ENCODE results near the gene TNFAIP8. TPM values are rescaled to one million over a fixed set of nuclear protein-coding genes. Genes with fewer than 3 reads are reported as not detected.

Gene TNFAIP8
- total RNA-seq, 8 experiments from 2014 or later: 0.71 to 14.4 (median 1.4) TPM

DNA sequence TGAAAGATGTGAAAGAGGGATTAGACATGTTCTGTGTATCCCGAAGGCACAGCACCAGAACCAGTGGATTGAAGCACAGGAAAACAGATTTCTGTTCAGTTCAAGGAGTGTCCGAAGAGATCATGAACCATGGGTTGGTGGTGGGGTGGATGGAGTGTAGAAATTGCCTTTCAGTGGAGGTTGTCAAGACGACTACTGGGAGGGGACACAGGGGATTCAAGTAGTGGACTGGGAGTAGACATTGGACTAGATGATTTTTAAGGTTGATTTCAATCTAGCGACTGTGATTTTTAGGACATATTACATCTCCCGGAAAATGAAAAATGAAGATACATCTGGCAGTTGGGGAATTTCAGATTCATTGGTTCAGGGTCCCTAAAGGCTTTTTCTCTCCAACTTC lies 35.9 kb upstream of the TNFAIP8 start:
- no peak overlapping the region for H3K27ac ChIP-seq
- H3K4me3 ChIP-seq: no peak overlapping the region
- ATAC-seq (replicated peaks in 6 of 8): no peak
- H3K4me1 ChIP-seq (replicated peaks in 1 of 2): no peaks in the 10 kb centered on the region
- in situ Hi-C loops (cut with MboI; ENCODE audit: low pct_unique_long_range_greater_than_20kb in 2 of 9, low sequenced_read_pairs in 9 of 9, unreplicated experiment in 9 of 9): no loop called here
- WGBS, 10 experiments: 83 to 100% (median 90%) methylated on average over 2 to 4 of the region's 5 CpGs; no CpG with 5 or more reads in 1 of the 10 experiments

DNA sequence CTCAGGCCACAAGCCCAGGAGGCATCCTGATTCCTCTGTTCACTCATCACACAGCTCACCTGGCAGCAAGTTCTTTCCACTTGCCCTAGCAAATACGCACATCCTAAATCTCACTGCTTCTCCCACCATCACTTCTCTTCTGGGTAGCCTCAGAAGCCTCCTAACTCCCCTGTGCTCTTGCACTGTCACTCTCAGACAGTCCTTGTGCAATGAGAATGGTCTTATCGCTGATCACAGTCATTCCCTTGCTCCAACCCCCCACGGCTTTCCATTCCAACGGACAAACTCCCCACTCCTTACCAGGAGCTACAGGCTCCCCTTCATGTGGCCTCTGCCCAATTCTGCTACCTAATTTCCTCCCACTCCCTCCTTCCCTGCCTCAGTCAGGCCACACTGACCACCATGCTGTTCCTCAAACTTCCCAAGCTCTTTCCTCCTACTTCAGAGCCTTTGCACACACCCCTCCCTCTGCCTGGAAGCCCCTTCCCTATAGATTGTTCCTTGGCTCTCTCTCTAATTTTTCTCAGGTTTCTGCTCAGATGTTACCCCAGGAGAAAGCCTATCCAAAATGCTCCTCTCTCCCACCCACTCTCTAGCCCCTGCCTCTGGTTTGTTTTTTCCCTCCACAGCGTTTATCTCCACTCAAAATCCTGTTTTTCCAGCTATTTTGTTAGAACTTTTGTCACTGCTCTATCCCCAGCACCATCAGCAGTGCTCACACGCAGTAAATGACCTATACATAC lies 34.1 kb upstream of the TNFAIP8 start:
- ATAC-seq (replicated peaks in 6 of 8): no peak
- in situ Hi-C loops (cut with MboI; ENCODE audit: low pct_unique_long_range_greater_than_20kb in 2 of 9, low sequenced_read_pairs in 9 of 9, unreplicated experiment in 9 of 9): no loop called here
- WGBS, 10 experiments: 60 to 100% (median 90%) methylated on average over 1 to 6 of the region's 6 CpGs; no CpG with 5 or more reads in 3 of the 10 experiments

DNA sequence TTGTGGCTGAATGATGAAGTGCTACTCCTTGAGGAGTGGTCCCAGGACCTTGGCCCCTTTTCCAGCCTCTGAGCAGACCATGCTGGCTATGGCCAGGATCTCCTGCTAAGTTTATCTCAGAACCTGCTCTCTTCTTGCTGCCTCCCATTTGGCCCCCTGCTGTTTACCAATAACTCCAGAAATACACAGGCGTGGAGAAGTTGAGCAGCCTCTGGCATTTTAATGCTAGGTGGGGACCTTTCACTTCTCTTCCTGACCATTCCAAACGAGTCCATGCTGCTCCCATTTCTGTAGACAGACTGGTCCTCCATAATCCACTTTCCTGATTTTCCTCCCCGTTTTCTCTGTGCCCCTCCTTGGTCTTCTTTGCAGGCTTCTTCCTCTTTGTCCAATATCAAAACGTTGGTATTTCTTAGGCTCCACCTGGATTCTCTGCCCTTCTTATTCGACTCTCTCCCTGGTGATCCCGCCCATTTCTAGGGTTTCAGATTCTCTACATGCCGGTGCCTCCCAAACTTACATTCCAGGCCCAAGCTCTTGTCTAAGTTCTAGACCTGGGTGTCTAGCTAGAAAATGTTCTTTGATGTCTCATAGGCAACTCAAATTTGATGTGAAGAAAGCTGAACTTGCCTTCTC lies 33.4 kb upstream of the TNFAIP8 start:
- peak in 1 of 8 experiments; percentile 25 for ATAC-seq (replicated peaks in 6 of 8)
- in situ Hi-C loops (cut with MboI; ENCODE audit: low pct_unique_long_range_greater_than_20kb in 2 of 9, low sequenced_read_pairs in 9 of 9, unreplicated experiment in 9 of 9): no loop called here
- Histone ChIP-seq H3K27ac (no peak overlapping the region), H3K4me1 (replicated peaks in 1 of 2) (no peaks in the 10 kb centered on the region), H3K4me3 (no peak overlapping the region)
- 41 to 100% (median 81%) methylated on average over 2 to 6 of the region's 7 CpGs; no CpG with 5 or more reads in 1 of the 10 experiments for WGBS, 10 experiments

More for the DNA sequence above, 34.1 kb upstream of the TNFAIP8 start:
- Histone ChIP-seq H3K4me3 (no peak overlapping the region), H3K27ac (no peak overlapping the region), H3K4me1 (replicated peaks in 1 of 2) (no peaks in the 10 kb centered on the region)

DNA sequence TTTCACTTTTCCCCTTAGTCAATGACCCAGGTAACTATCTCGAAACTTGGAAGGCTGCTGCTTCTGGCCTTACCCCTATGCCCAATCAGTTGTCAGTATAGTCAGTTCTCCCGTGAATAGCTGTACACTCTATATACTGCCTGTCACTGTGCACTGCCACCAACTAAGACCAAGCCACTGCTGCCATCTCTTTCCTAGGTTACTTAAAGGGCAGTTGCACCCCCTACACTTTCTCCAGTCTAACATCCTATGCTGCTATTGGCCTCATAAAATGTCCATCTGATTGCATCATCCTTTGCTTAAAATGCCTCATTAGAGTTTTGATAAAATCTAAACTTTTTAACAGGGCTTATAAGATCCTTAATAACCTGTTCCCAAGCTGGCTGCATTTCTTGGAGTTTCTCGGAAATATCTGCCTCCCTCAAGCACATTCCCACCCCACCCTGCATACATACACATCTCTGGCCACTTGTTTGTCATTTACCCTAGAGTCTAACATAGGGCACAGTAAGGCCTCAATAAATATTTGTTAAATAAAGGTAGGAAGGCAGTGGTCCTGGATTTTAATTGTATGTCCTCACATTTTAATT lies 32.8 kb upstream of the TNFAIP8 start:
- Histone ChIP-seq H3K4me1 (replicated peaks in 1 of 2) (no peaks in the 10 kb centered on the region), H3K27ac (no peak overlapping the region), H3K4me3 (no peak overlapping the region)
- 0 to 100% (median 81%) methylated on average over 1 to 3 of the region's 3 CpGs; no CpG with 5 or more reads in 1 of the 10 experiments for WGBS, 10 experiments
- in situ Hi-C loops (cut with MboI; ENCODE audit: low pct_unique_long_range_greater_than_20kb in 2 of 9, low sequenced_read_pairs in 9 of 9, unreplicated experiment in 9 of 9): no loop called here
- ATAC-seq (replicated peaks in 6 of 8): peak in 3 of 8 experiments; percentile 14 to 78 (median 50)

DNA sequence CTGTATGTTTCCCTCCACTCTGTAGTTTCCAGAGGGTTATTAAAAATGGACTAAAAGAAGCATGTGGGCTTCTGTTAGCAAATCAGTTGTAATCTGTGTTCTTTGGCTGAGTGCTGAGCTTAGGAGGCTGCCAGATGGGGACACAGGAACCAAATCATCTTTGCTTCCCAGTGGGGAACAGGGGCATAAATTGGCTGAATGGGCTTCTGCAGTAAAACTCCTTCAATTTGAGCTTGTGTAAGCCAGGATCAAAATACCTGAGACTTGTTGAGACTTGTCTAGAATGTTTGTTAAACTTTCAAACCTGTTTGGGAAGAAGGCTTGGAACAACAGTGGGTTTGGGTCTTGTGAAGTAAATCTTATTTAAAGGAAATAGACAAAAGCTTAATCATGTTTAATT lies 32.2 kb upstream of the TNFAIP8 start:
- Histone ChIP-seq H3K4me3 (no peak overlapping the region), H3K4me1 (replicated peaks in 1 of 2) (peaks cover 0 to under 1% of the 10 kb centered on the region in 2 donors), H3K27ac (no peak overlapping the region)
- ATAC-seq (replicated peaks in 6 of 8): peak in 2 of 8 experiments; percentile 26 to 33
- in situ Hi-C loops (cut with MboI; ENCODE audit: low pct_unique_long_range_greater_than_20kb in 2 of 9, low sequenced_read_pairs in 9 of 9, unreplicated experiment in 9 of 9): no loop called here

DNA sequence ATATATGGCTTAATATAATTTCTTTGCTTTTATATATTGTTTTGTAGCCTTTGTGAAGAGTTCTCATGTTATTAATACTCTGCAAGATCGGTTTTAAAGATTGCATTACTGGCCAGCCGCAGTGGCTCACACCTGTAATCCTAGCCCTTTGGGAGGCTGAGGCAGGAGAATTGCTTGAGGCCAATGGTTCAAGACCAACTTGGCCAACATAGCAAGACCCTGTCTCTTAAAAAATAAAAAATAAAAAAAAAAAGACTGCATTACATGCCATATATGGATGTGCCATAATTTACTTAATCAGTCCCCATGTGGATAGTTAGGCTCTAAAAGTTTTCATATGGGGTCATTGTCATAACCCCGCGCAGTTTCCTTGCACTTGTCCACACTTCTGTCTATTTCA lies 31.0 kb upstream of the TNFAIP8 start:
- in situ Hi-C loops (cut with MboI; ENCODE audit: low pct_unique_long_range_greater_than_20kb in 2 of 9, low sequenced_read_pairs in 9 of 9, unreplicated experiment in 9 of 9): no loop called here
- 90 to 100% (median 100%) methylated on average over 1 to 4 of the region's 4 CpGs; no CpG with 5 or more reads in 1 of the 10 experiments for WGBS, 10 experiments
- Histone ChIP-seq H3K4me1 (replicated peaks in 1 of 2) (peaks cover 0 to 7% of the 10 kb centered on the region in 2 donors), H3K4me3 (no peak overlapping the region), H3K27ac (no peak overlapping the region)
- ATAC-seq (replicated peaks in 6 of 8): no peak

DNA sequence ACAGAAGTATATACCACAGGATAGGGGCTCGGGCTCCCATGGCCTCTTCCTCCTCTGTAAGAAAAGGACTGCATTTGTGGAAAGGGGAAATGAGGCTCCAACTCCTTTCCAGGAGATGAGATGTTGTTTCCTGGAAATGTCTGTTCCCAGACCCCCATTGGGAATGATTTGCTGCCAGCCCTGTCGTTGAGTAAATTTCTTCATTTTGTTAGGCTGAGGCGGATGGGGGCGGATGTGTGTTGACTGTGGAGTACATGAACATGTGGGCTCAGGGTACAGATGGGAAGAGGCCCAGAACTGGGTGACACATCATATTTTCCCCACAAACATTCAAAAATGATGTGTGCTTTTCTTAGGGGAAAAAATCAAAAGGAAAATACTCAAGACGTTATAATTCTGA lies 28.8 kb upstream of the TNFAIP8 start:
- H3K27ac ChIP-seq: no peak overlapping the region
- in situ Hi-C loops (cut with MboI; ENCODE audit: low pct_unique_long_range_greater_than_20kb in 2 of 9, low sequenced_read_pairs in 9 of 9, unreplicated experiment in 9 of 9): no loop called here
- 10 to 83% (median 58%) methylated on average over 1 to 4 of the region's 5 CpGs; no CpG with 5 or more reads in 2 of the 10 experiments for WGBS, 10 experiments
- no peak overlapping the region for H3K4me3 ChIP-seq
- peaks cover 0 to 7% of the 10 kb centered on the region in 2 donors for H3K4me1 ChIP-seq (replicated peaks in 1 of 2)
- no peak for ATAC-seq (replicated peaks in 6 of 8)

DNA sequence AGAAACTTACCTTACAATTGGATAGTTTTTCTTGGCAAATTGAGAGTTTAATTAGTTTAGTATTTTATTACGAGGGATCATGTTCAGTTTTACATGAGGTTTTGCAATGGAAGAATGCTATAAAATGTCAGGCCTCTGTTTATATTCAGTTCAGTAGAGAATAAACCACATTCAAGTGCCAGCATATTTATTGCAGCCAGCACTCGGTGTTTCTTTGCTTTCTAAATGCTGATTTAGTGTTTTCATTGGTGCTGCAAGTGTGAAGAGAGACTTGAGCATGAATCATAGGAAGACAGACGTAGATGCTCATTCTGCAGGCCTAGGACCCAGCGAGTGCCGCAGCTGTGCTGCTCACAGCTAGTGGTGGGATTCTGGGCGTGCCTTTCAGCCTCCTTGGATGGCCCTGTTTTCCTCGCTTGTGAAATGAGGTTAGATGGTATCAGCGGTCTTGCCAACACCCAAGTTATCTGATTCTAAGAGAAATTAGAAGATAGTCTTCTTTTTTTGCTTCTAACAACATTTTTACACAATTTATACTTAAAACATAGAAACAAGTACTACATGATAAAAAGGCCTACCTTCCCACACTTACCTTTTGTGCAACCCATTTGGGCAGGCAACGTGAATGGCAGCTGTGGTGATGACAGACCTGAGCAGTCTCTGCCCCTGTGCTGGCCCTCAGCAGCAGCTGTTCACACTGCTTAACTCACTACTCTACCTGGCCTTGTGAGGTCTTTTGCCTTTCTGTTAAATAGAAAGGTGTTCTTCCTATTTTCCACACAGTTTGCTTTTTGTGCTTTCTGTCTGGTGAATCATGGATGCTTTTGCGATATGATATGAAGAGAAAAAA lies 26.8 kb upstream of the TNFAIP8 start:
- H3K4me3 ChIP-seq: no peak overlapping the region
- 9 to 78% (median 63%) methylated on average over 1 to 10 of the region's 10 CpGs for WGBS, 10 experiments
- in situ Hi-C loops (cut with MboI; ENCODE audit: low pct_unique_long_range_greater_than_20kb in 2 of 9, low sequenced_read_pairs in 9 of 9, unreplicated experiment in 9 of 9): no loop called here
- no peak overlapping the region for H3K27ac ChIP-seq
- peak in 7 of 8 experiments; percentile 53 to 82 (median 66) for ATAC-seq (replicated peaks in 6 of 8)
- peaks cover 0 to 7% of the 10 kb centered on the region in 2 donors for H3K4me1 ChIP-seq (replicated peaks in 1 of 2)

DNA sequence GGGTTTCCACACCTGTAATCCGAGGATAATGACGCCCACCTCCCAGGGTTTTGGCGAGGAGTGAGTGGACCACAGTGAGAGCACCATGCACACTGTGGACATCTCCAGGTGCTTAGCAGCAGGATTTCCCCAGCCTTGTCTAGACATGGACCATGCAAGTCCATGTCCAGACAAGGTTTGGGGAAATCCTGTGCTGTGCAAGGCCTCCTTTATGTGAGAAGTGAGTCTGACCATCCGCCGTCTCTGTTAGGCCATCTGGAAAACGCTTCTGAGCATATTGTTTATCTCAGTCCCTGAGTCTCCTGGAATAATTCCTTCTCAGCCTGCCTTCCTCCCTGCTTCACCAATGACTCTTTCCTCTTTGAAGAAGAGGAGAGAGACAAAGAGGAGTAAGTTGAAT lies 26.2 kb upstream of the TNFAIP8 start:
- Histone ChIP-seq H3K27ac (no peak overlapping the region), H3K4me1 (replicated peaks in 1 of 2) (peaks cover 0 to 7% of the 10 kb centered on the region in 2 donors), H3K4me3 (no peak overlapping the region)
- in situ Hi-C loops (cut with MboI; ENCODE audit: low pct_unique_long_range_greater_than_20kb in 2 of 9, low sequenced_read_pairs in 9 of 9, unreplicated experiment in 9 of 9): no loop called here
- ATAC-seq (replicated peaks in 6 of 8): no peak
- 20 to 95% (median 84%) methylated on average over 1 to 6 of the region's 6 CpGs; no CpG with 5 or more reads in 4 of the 10 experiments for WGBS, 10 experiments

DNA sequence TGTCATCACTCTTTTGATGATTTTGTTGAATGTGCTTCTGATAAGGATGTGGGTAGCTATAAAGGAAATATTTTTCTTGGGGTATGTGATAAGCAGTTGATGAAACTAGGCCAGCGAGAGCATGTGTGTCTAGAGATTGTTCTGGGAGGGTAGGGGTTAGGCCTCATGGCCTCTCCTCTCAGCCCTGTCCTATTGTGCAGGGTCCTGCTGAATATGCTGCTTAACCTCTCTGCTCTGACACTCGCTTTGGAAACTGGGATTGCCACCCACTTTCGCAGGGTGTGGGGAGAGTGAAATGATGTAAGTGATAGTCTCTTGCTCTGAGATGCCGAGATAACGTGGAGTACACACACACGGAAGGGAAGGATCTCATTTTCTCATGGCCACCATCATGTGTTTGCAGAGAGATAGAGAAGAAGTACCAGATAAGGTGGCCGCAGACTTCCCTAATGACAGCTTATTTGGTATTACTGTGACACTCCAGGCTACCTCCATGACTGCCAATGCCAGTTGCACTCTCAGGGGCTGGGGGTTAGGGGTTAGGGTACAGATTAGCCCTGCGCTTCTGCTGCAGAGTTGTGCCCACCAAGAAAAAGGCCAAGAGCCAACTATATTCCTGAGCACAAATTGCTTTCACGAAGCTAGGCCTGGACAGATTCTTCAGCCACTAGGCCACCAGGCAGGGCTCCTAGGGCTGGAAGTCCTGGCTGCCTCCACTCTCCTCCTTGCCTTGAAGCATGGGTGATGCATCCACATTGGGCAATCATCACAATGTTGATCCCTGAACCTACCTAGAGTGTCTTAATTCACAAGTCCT lies 25.2 kb upstream of the TNFAIP8 start:
- H3K4me3 ChIP-seq: no peak overlapping the region
- WGBS, 10 experiments: 80 to 100% (median 100%) methylated on average over 1 to 7 of the region's 9 CpGs; no CpG with 5 or more reads in 1 of the 10 experiments
- no peak for ATAC-seq (replicated peaks in 6 of 8)
- H3K4me1 ChIP-seq (replicated peaks in 1 of 2): peaks cover 0 to 7% of the 10 kb centered on the region in 2 donors
- in situ Hi-C loops (cut with MboI; ENCODE audit: low pct_unique_long_range_greater_than_20kb in 2 of 9, low sequenced_read_pairs in 9 of 9, unreplicated experiment in 9 of 9): no loop called here
- no peak overlapping the region for H3K27ac ChIP-seq

DNA sequence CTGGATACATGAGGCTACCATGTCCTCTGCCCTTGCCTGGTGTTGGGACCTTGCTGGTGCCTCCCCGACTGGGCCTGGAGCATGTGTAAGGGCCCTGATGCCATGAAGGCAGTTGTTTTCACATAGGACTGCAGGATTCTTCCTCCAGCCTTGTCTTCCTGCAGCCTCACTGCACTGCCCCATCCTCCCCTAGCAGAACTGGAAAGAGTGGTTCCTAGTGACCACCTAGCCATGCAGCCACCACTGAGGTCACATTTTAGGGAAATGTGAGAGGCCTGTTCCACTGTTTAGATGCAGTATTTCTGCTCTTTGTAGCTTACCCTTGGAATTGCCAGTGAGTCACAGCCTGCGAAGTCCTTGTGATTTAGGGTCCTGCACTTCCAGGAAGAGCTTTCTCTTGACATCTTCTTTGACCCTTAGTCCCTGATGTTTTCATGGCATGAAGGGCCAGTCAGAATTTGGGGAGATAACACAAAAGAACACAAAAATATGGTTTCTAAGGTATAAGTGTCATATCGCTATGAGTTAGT lies 24.2 kb upstream of the TNFAIP8 start:
- no peak for ATAC-seq (replicated peaks in 6 of 8)
- WGBS, 10 experiments: 80 to 100% (median 91%) methylated on average over 1 to 3 of the region's 3 CpGs; no CpG with 5 or more reads in 2 of the 10 experiments
- H3K4me1 ChIP-seq (replicated peaks in 1 of 2): peaks cover 0 to 10% of the 10 kb centered on the region in 2 donors
- in situ Hi-C loops (cut with MboI; ENCODE audit: low pct_unique_long_range_greater_than_20kb in 2 of 9, low sequenced_read_pairs in 9 of 9, unreplicated experiment in 9 of 9): no loop called here
- no peak overlapping the region for H3K4me3 ChIP-seq
- H3K27ac ChIP-seq: no peak overlapping the region

DNA sequence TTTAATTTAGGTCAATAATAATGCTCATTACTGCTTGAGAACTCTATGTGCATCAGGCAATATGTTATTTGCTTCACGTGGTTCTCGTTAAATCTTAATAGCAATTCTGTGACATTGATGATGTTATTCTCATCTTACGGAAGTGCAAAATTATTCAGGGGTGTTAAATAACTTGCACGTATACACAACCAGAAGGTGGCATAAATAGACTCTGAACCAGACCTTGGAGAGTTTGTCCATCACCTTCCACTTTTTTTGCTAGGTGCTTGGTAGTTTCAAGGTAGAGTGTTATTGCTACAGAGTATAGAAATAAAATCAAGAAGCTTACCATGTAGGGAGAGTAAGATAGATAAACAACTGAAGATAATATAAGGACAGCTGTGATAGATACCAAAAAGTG lies 23.6 kb upstream of the TNFAIP8 start:
- in situ Hi-C loops (cut with MboI; ENCODE audit: low pct_unique_long_range_greater_than_20kb in 2 of 9, low sequenced_read_pairs in 9 of 9, unreplicated experiment in 9 of 9): no loop called here
- H3K27ac ChIP-seq: no peak overlapping the region
- peaks cover 0 to 15% of the 10 kb centered on the region in 2 donors for H3K4me1 ChIP-seq (replicated peaks in 1 of 2)
- no peak overlapping the region for H3K4me3 ChIP-seq
- ATAC-seq (replicated peaks in 6 of 8): no peak
- WGBS, 10 experiments: 41 to 100% (median 85%) methylated on average over 1 to 4 of the region's 4 CpGs

Measured in motor neuron (in vitro differentiated cells).